Activated T-helper 1 cell treated with anti-CD3 and anti-CD28 coated beads, Interleukin-12 subunit alpha, Interleukin-12 subunit beta, Interleukin-2, Interleukin-4 antibody, amounts not matched to agents 30 ng/mL and 10 ng/mL and 1 ng/mL, durations not matched to agents 14 hours and 24 hours and 36 hours (primary cell): Measurements from ENCODE around the gene HLCS. TPM values are rescaled to one million over a fixed set of nuclear protein-coding genes. Genes with fewer than 3 reads are reported as not detected.
A peak's percentile ranks its signal among the peaks of the same experiment; 100 is the strongest.

Source experiments
- DNase-seq: peaks from one replicate; pipeline ENCODE4 v3.0.0; 2021; ENCODE audit warnings: low spot score
- H3K27ac Mint-ChIP-seq: one replicate; pipeline ENCODE4 v1.8.0; 2021; ENCODE audit warnings: mild to moderate bottlenecking, mixed read lengths
- H3K27me3 Mint-ChIP-seq: one replicate; pipeline ENCODE4 v1.8.0; 2022; ENCODE audit warnings: mild to moderate bottlenecking, moderate library complexity, mixed read lengths; ENCODE audit not compliant: insufficient read depth
- H3K36me3 Mint-ChIP-seq: one replicate; pipeline ENCODE4 v1.8.0; 2021; ENCODE audit warnings: low read depth, mixed read lengths
- H3K4me1 Mint-ChIP-seq: one replicate; pipeline ENCODE4 v1.8.0; 2021; ENCODE audit warnings: low read depth, mixed read lengths
- H3K4me3 Mint-ChIP-seq: one replicate; pipeline ENCODE4 v1.8.0; 2021; ENCODE audit warnings: mild to moderate bottlenecking, moderate library complexity, mixed read lengths
- H3K9me3 Mint-ChIP-seq: one replicate; pipeline ENCODE4 v1.8.0; 2021; ENCODE audit warnings: mixed read lengths
- intact Hi-C: fragments of 100-400 bp; cut with micrococcal nuclease; formaldehyde crosslinking; loops from one replicate; pipeline ENCODE4 v1.15.1; 2024
- total RNA-seq: library from RNA; stranded (reverse); gene quantifications from 2 replicates; pipeline ENCODE4 v1.2.3, GENCODE V29; 2022

HLCS gene
- total RNA-seq, 1 donor from 2014 or later: 15.8 TPM

- Mint-ChIP-seq H3K4me1 (peaks cover 11% of the 10 kb centered on the region), H3K27ac (no peak overlapping the region), H3K4me3 (peak overlapping the region; percentile 58), H3K36me3 (no peaks in the 10 kb centered on the region), H3K27me3 (peaks cover 46% of the 10 kb centered on the region), H3K9me3 (no peaks in the 10 kb centered on the region)
- DNase-seq: no peak
- intact Hi-C loops: loop anchor here (5.0 kb wide), 2 partner anchors 45 to 180 kb away; no protein-coding TSS in a partner anchor
Observed at GRCh38 chr21:36747041-36747814, 219.2 kb downstream of the HLCS start.

GRCh38 chr21:36745459-36745858 is 221.0 kb downstream of the HLCS start:
- DNase-seq: no peak
- Mint-ChIP-seq H3K9me3 (no peaks in the 10 kb centered on the region), H3K36me3 (no peaks in the 10 kb centered on the region), H3K4me1 (peaks cover 11% of the 10 kb centered on the region), H3K27me3 (peaks cover 46% of the 10 kb centered on the region), H3K27ac (no peak overlapping the region), H3K4me3 (no peak overlapping the region)
- intact Hi-C loops: loop anchor here (5.0 kb wide), 2 partner anchors 43 to 182 kb away; no protein-coding TSS in a partner anchor

- Mint-ChIP-seq H3K4me3 (no peak overlapping the region), H3K27ac (no peak overlapping the region), H3K9me3 (no peaks in the 10 kb centered on the region), H3K4me1 (peaks cover 11% of the 10 kb centered on the region), H3K27me3 (peaks cover 46% of the 10 kb centered on the region), H3K36me3 (no peaks in the 10 kb centered on the region)
- intact Hi-C loops: loop anchor here (5.0 kb wide), 2 partner anchors 42 to 183 kb away; no protein-coding TSS in a partner anchor
- DNase-seq: no peak
Observed at GRCh38 chr21:36744560-36745231, 221.8 kb downstream of the HLCS start.

- Mint-ChIP-seq H3K27me3 (peaks cover 42% of the 10 kb centered on the region), H3K9me3 (no peaks in the 10 kb centered on the region), H3K27ac (no peak overlapping the region), H3K4me1 (peaks cover 11% of the 10 kb centered on the region), H3K4me3 (no peak overlapping the region), H3K36me3 (no peaks in the 10 kb centered on the region)
- intact Hi-C loops: no loop called here
- DNase-seq: no peak
Observed at GRCh38 chr21:36744190-36744559, 222.3 kb downstream of the HLCS start.

GRCh38 chr21:36743446-36743845 is 223.0 kb downstream of the HLCS start:
- Mint-ChIP-seq H3K9me3 (no peaks in the 10 kb centered on the region), H3K36me3 (no peaks in the 10 kb centered on the region), H3K27me3 (peaks cover 34% of the 10 kb centered on the region), H3K27ac (no peak overlapping the region), H3K4me1 (peaks cover 7% of the 10 kb centered on the region), H3K4me3 (no peak overlapping the region)
- DNase-seq: no peak
- intact Hi-C loops: no loop called here

- Mint-ChIP-seq H3K27ac (no peak overlapping the region), H3K9me3 (no peaks in the 10 kb centered on the region)
Observed at GRCh38 chr21:36743008-36743407, 223.5 kb downstream of the HLCS start.

GRCh38 chr21:36741506-36741905 is 225.0 kb downstream of the HLCS start:
- no peaks in the 10 kb centered on the region for H3K36me3 Mint-ChIP-seq

More at GRCh38 chr21:36743008-36743407, 223.5 kb downstream of the HLCS start:
- no peak for DNase-seq
- Mint-ChIP-seq H3K4me1 (peaks cover 5% of the 10 kb centered on the region), H3K27me3 (peaks cover 32% of the 10 kb centered on the region), H3K36me3 (no peaks in the 10 kb centered on the region), H3K4me3 (no peak overlapping the region)
- intact Hi-C loops: no loop called here

GRCh38 chr21:36738489-36739126 is 227.9 kb downstream of the HLCS start:
- Mint-ChIP-seq H3K9me3 (no peaks in the 10 kb centered on the region), H3K36me3 (no peaks in the 10 kb centered on the region), H3K27ac (no peak overlapping the region), H3K27me3 (peaks cover 6% of the 10 kb centered on the region), H3K4me1 (no peaks in the 10 kb centered on the region), H3K4me3 (no peak overlapping the region)
- DNase-seq: no peak
- intact Hi-C loops: no loop called here

More at GRCh38 chr21:36741506-36741905, 225.0 kb downstream of the HLCS start:
- Mint-ChIP-seq H3K4me3 (no peak overlapping the region), H3K27me3 (peaks cover 24% of the 10 kb centered on the region), H3K27ac (no peak overlapping the region), H3K9me3 (no peaks in the 10 kb centered on the region), H3K4me1 (peaks cover 3% of the 10 kb centered on the region)
- intact Hi-C loops: no loop called here
- no peak for DNase-seq

GRCh38 chr21:36735724-36736320 is 230.6 kb downstream of the HLCS start:
- no peaks in the 10 kb centered on the region for H3K36me3 Mint-ChIP-seq
- H3K4me3 Mint-ChIP-seq: no peak overlapping the region
- no peaks in the 10 kb centered on the region for H3K9me3 Mint-ChIP-seq
- intact Hi-C loops: no loop called here
- peaks cover 2% of the 10 kb centered on the region for H3K27me3 Mint-ChIP-seq
- DNase-seq: no peak
- no peak overlapping the region for H3K27ac Mint-ChIP-seq
- H3K4me1 Mint-ChIP-seq: no peaks in the 10 kb centered on the region

- Mint-ChIP-seq H3K27ac (no peak overlapping the region), H3K4me3 (no peak overlapping the region), H3K36me3 (no peaks in the 10 kb centered on the region), H3K27me3 (peaks cover 2% of the 10 kb centered on the region), H3K4me1 (no peaks in the 10 kb centered on the region), H3K9me3 (no peaks in the 10 kb centered on the region)
- no peak for DNase-seq
- intact Hi-C loops: no loop called here
Observed at GRCh38 chr21:36735201-36735515, 231.3 kb downstream of the HLCS start.

GRCh38 chr21:36734367-36735200 is 231.9 kb downstream of the HLCS start:
- no peak for DNase-seq
- Mint-ChIP-seq H3K9me3 (no peaks in the 10 kb centered on the region), H3K4me1 (no peaks in the 10 kb centered on the region), H3K27me3 (peaks cover 2% of the 10 kb centered on the region), H3K4me3 (no peak overlapping the region), H3K36me3 (no peaks in the 10 kb centered on the region), H3K27ac (no peak overlapping the region)
- intact Hi-C loops: no loop called here

GRCh38 chr21:36733857-36734256 is 232.6 kb downstream of the HLCS start:
- H3K27me3 Mint-ChIP-seq: peaks cover 2% of the 10 kb centered on the region
- H3K9me3 Mint-ChIP-seq: no peaks in the 10 kb centered on the region
- no peak for DNase-seq
- no peaks in the 10 kb centered on the region for H3K4me1 Mint-ChIP-seq
- H3K4me3 Mint-ChIP-seq: no peak overlapping the region
- intact Hi-C loops: no loop called here
- H3K36me3 Mint-ChIP-seq: no peaks in the 10 kb centered on the region
- no peak overlapping the region for H3K27ac Mint-ChIP-seq
